ENCODE data around the gene HSPA9.

DNA sequence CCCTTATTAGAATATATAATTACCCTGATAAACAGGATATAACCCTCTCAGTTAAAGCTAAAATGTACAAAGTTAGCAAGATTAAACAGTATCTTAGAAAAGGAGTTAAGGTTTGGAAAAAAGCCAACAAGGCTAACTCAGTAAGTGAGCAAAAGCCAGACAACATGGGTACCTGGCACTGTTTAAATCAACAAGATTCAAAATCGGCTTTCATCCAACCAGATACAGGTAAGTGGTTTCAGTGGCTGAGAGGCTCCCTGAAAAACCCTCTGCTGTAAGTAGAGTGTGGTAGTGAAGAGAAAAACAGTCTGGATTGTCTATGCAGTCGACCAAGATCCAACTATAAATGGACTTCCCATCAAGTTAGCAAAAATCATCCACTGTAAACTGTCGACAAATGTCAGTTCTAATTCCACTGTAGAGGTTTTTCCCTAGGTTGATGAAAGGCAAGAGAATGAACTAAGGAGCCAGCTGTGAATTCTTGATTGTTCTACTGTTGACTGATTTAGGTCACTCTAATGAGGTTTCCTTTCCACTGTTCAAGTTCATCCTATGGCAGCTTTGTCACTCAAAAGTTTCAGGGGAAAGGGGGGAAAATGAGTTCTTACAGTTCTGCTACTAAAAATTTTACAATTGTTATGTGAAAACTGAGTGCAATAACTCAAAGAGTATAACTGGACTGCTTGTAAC lies 59.5 kb downstream of the HSPA9 start:
- TF ChIP-seq, protein P1, sequence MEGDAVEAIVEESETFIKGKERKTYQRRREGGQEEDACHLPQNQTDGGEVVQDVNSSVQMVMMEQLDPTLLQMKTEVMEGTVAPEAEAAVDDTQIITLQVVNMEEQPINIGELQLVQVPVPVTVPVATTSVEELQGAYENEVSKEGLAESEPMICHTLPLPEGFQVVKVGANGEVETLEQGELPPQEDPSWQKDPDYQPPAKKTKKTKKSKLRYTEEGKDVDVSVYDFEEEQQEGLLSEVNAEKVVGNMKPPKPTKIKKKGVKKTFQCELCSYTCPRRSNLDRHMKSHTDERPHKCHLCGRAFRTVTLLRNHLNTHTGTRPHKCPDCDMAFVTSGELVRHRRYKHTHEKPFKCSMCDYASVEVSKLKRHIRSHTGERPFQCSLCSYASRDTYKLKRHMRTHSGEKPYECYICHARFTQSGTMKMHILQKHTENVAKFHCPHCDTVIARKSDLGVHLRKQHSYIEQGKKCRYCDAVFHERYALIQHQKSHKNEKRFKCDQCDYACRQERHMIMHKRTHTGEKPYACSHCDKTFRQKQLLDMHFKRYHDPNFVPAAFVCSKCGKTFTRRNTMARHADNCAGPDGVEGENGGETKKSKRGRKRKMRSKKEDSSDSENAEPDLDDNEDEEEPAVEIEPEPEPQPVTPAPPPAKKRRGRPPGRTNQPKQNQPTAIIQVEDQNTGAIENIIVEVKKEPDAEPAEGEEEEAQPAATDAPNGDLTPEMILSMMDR (IDR thresholded peaks at IDR 0.05): no peak
- TF ChIP-seq POLR2A (IDR thresholded peaks at IDR 0.05): no peak
- TF ChIP-seq POLR2AphosphoS5 (IDR thresholded peaks at IDR 0.05): no peak
- TF ChIP-seq EP300 (IDR thresholded peaks at IDR 0.05): no peak

Measured in stomach (tissue), 4 donors.